Measurements from ENCODE around the gene OR2G6.
"Not testable (repeated sequence)": the region's sequence is repeated elsewhere in the genome, so short reads cannot be mapped to it uniquely, and the experiment has no call there.

- TF ChIP-seq YY1 (IDR thresholded peaks at IDR 0.05; ENCODE audit: low read depth); EP300 (IDR thresholded peaks at IDR 0.05; ENCODE audit: borderline replicate concordance); RAD21 (IDR thresholded peaks at IDR 0.05; ENCODE audit: low read depth); MAX (IDR thresholded peaks at IDR 0.05); ZBTB7A (IDR thresholded peaks at IDR 0.05; ENCODE audit: low read depth); CEBPB (IDR thresholded peaks at IDR 0.05); CREB1 (IDR thresholded peaks at IDR 0.05; ENCODE audit: low read depth); TCF12 (IDR thresholded peaks at IDR 0.05; ENCODE audit: low read depth): not testable (repeated sequence)
These were observed 34.8 kb upstream of the OR2G6 start, which contains the start of gene OR2T3 for GRCh38 chr1:248473051-248473450.
